NCI-H1092 treated with DMSO at 0.1 percent for 48 hours (cell line): ENCODE results near the gene OR5B12.
"Not testable (repeated sequence)": the region's sequence is repeated elsewhere in the genome, so short reads cannot be mapped to it uniquely, and the experiment has no call there.

Source experiments
- DNase-seq: peaks from one replicate; lab custom pipeline; 2025; lab: John Stamatoyannopoulos, UW

Gene OR5B12

DNA sequence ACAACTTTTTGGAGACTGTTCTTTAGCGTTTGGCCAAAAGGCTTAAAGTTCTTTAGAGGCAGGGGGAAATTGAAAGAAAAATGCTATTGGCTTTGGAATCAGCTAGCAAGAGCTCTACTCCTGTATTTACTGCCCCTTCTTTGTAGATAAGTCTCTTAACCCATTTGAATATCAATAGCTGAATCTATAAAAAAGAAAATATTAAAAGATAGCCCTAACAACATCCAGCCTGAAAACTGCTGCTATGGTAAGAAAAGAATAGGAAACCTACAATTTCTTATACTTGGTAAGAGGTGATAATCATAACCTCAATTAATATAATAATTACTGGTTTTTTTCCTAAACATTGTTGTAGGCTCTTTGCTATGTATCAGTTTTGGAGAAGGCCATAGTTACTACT is at the start of gene OR5B12:
TSS of gene OR5B12 (minus strand) at position 101 of the 400 bp plus-strand sequence. CDS start 2,085 bp downstream, outside the sequence.
- DNase-seq, result no peak

DNA sequence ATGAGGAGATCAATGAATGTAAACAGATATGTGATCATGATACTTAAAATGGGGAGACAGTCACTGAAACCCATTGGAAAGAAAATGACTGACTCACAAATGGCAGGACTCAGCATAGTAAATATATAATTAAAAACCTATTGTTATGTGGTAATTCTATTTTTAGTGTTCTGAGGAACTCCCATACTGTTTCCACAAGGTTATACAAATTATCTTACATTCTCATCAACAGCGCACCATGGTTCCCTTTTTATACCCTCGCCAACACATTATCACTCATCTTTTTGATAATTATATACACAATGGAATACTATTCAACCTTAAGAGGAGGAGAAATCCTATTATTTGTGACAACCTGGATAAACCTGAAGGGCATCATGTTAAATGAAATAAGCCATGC is 48.8 kb upstream of the OR5B12 start:
- DNase-seq, result no peak

DNA sequence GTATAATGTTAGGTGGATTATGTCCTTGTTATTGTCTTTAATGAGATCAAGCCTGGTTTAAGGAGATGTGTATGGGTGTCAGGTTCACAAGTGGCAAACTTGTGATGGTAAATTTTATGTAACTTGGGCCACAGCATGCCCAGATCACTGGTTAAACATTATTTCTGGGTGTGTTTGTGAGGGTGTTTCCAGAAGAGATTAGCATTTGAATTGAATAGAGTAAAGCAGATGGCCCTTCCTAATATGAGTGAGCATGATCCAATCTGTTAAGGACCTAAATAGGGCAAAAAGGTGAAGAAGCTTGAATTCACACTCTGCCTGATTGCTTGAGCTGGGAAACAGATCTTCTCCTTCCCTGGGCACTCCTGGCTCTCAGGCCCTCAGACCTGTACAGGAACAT is 45.1 kb upstream of the OR5B12 start:
- no peak for DNase-seq

DNA sequence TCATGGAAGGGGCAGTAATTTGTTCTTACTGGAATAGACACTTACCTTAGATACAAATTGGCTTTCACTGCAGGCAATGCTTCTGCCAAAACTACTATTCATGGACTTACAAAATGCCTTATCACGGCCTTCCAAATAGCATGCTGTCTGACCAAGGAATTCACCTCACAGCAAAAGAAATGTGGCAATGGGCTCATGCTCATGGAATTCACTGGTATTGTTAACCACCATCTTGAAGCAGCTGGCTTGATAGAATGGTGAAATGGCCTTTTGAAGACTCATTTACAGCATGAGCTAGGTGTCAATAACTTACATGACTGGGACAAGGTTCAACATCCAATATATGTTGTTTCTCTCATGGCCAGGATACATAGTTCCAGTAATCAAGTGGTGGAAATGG is 43.9 kb upstream of the OR5B12 start:
- DNase-seq, result no peak

DNA sequence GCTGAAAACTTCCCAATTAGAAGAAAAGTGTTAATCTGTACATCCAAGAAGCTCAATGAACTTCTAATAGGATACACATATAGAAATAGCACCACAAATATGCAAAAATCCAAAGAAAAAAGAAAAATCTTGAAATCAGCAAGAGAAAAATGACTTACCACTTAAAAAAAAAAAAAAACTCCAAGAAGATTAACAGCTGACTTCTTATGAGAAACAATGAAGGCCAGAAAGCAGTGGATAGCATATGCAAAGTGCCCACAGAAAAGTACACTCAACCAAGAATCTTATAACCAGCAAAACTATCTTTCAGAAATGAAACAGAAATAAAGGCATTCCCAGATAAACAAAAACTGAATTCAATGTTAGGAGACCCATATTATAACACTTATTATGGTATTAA is 29.9 kb upstream of the OR5B12 start:
- no peak for DNase-seq

DNA sequence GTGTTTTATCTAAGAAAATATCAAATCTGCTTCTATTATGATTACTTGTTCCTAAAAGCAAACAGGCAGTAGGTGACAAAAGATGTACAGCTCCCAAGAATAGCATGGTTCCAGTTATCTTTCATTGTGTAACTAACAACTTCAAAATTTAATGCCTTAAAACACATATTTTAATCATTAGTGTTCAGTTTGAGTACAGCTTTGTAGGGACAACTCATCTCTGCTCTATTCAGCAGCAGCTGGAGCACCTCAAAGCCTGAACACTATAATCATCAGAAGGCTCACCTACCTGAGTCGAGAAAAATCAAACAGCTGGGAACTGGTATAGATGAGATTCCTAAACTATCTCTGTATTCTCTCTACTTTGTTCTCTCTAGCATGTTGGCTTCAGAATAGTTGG is 24.3 kb upstream of the OR5B12 start:
- no peak for DNase-seq

DNA sequence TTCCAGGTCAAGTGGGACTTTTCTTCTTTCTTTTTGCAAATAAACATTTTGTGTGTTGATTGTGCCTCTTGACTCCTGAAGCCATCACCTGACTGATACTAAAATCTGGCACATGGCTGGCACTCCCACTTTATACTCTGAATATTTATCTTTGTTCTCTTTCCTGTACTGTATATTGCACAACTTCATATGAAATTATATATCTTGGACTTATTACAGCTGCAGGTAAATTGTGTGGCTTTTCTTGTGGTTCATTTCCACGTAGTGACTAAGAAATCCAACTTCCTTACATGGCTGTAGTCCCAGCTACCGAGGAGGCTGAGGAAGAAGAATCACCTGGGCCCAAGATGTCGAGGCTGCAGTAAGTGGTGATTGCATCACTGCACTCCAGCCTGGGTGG is 23.7 kb upstream of the OR5B12 start:
- no peak for DNase-seq

DNA sequence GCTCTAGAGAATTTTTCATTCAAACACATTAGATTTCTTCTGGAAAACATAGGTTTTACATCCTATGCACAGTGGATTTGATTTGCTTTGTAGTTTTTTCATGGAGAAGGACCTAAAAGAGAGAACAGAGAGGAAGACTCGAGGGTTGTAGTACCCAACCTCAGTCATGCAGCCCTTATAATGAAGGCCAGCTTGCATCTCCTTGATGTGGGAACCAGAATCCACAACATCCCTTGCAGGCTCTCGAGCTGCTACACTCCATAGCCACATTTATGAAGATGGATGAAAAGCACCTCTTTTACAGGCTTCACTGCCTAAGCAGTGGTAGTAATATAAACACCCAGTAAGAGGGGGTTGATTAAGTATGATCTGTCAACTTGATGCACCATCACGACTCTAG is 9.5 kb upstream of the OR5B12 start:
- DNase-seq, result no peak

DNA sequence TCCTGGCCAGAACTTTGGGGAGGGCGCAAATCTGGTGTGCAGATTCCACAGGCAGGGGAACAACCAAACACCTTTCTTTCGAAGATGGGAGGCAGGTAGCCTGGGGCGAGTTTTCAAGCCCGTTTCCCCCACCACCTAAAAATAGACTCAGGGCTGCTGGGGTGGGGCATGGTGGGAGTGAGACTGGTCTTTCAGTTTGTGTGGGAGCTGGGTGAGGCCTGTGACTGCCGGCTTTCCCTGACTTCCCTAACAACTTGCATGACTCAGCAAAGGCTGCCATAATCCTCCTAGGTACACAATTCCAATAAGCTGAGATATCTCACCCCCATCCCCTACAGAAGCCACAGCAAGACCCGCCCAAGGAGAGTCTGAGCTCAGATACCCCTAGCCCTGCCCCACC is 4.3 kb upstream of the OR5B12 start:
- no peak for DNase-seq

DNA sequence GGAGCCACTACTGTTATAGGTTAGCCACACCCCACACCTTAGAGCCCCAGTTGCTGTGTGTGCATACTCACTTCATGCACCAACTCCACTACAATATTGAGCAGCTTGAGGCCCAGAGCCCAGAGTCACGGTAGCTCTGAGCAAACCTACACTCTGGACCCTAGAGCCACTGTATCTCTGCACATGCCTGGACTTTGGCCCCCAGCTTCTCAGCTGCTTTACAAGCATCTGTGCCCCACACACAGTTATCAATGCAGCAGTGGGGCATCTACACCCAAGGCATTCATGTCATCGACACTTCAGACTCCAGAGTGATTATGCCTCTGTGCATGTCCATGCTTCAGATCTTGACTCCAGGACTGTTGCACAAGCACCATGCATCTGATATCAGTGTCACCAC is 2.3 kb upstream of the OR5B12 start:
- DNase-seq, result no peak

DNA sequence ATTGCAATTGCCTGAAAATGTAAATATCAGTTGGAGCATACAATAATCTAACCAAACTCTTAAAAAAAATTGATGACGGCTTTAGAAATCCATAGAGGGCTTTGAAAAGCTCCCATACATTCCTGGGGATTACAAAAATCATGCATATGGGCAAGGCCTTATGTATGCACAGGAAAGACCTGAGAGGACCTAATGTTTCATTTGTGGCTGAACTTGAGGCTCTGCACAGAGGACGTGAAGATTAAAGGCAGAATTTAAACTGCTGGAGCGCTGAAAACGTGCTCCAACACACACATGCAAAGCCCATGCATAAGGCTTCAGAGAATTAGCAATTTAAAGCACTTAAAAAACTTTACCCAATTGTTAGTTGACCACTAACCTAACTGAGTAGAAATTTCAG is 3.5 kb downstream of the OR5B12 start:
- no peak for DNase-seq

DNA sequence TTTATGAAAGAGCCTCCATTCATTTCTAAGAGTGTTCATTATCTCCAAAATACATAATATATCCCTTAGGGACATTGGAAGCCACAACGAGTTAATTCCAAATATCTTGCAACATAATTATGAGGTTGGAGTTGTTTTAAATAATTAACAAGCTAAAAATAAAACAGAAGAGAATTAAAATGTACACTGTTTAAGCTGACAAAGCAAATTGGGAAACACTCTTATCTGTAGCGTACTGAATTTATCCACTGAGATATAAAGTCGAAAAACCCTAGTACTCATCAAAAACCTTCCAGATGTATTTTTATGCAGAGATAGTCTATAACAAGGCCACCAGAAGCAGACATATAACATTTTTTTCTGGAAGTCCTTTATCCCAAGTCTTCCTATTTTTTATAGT is 7.8 kb downstream of the OR5B12 start:
- DNase-seq, result no peak

DNA sequence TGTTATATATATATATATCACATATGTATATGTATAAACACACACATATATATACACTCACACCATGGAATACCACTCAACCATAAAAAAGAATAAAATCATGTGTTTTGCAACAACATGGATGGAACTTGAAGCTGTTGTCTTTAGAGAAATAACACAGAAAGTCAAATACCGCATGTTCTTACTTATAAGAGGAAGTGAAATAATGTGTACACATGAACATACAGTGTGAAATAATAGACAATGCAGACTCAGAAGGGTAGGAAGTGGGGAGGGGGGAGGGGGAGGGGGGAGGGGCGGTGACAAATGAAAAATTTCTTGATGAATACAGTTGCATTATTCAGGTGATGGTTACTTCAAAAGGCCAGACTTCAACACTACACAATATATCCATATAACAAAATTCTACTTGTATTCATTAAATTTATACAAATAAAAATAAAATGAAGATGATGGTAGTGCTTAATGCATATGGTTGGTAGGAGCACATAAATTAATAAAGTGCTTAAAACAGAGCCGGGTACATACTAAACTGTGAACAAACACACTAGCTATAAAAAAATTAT is 8.3 kb downstream of the OR5B12 start:
- DNase-seq, result no peak

DNA sequence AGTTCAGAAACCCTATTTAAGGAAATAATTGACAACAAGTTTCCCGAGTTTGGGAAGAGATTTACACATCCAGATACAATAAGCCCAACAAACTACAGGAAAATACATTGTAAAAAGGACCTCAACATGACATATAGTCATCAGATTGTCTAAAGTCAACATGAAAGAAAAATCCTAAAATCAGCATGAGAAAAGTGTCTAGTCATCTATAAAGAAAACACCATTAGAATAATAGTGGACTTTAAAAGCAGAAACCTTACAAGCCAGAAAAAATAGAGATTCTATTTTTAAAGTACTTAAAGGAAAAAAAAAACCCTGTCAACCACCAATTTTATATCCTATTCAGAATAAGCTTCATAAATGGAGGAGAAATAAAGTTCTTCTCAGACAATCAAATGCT is 12.8 kb downstream of the OR5B12 start:
- no peak for DNase-seq

DNA sequence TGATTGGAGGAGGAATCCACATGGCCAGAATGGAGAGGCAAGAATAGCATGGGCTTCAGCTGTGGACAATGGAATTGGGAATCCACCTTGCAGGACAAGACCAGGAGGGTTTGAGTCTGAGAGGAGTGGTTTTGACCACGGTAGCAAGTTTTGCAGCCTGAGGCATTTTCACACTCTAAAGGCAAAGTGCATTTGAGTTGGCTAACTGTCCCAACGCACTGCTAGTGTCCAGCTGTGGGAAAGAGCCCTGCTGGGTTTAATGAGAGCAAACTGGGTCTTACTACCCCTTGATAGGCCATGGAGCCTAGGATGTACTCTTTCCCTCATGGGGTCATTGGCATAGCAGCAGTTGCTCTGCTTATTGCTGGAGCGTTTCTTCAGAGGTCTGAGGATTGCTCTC is 14.0 kb downstream of the OR5B12 start, which contains the start of gene OR5B2:
TSS of gene OR5B2 (minus strand) at position 101 of the 400 bp plus-strand sequence. CDS start 4,860 bp downstream, outside the sequence.
- no peak for DNase-seq

DNA sequence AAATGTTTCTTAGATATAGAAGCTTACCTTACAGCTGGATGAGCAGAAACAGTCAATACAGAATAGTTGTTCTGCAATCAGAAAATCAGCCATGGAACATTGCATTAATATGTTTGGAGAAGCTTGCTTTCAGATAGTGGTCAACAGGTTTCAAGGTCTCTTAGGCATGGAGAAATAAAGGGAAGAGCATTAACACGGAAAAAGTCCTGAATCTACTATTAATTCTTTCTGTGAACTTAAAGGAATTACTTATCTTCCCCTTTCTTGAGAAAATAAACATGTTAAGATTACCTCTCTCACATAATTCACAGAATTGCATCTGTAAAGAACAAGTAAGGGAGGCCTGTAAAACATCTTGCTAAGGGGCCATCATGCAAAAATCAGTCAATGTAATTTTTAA is 35.3 kb downstream of the OR5B12 start, which contains the start of gene OR5B3:
TSS of gene OR5B3 (minus strand) at position 101 of the 400 bp plus-strand sequence. CDS start 3,465 bp downstream, outside the sequence.
- DNase-seq, result no peak

DNA sequence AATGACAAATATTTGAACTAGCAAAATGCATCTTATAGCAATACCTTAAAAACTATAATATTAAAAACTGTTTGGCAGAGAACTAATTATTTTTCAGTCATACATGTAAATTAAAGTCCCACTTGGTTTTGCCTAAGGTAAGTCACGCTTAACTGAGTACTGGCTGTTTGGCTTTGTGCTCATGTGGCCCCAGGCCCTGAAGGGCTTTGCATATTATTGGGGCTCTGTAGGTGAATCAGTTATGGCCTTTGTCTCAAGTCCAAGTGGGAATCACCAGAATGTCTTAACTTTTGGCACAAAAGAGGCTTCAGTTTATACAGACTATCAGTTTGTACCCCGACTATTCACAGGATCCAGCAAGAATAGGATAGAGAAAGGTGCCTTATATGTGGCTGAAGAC is 42.4 kb downstream of the OR5B12 start:
- not testable (repeated sequence) for DNase-seq

DNA sequence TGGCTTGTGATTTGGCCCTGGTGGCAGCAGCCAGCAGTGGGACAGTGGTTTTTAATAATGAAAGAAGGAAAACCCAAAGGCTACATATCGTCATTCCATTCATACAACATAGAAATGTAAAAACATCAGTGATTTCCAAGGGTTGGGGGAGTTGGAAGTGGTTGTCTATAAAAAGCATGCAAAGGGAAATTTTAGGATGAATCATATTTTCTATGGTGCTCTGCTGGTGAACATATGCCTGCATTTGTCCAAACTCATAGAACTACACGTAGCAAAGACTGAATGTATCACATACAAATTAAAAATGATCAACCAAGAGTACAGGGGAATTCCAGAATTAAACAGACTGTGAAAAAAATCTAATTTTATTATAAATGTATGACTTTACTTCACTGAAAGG is 46.5 kb downstream of the OR5B12 start:
- DNase-seq, result no peak

DNA sequence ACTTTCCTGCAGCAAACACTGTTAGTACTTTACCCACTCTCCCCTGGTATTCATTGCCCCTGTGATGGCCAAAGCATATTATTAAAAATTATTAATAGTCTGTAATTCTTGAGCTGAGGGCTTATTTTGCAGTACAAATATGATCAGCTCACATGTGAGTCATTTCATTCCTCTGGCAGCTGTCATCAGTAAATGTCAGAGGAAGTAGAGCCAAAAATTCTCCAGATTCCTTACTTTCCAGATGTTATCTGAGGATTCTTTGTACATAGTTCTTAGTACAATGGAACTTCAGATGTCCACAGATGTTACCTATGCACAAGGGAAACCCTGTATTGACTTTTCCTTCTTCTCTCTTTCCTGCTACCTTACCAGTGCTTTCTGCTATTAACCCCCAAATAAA is 47.8 kb downstream of the OR5B12 start:
- no peak for DNase-seq

DNA sequence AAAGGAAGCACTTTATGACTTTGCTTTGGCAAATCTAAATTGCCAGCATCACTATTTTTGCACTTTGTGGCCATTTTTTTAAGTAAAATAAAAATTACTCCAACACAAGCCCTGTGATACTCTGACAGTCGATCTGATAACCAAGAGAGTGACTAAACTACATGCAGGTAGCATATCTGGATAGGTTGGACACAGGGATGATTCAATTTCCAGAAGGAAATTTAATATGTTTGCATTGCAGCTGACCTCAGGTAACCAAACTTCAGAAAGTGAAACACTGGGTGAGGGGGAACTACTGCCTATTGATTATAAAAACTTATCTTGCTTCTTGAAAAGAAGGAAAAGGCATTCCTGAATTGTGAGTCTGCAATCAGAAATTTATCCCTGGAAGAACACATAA is 49.3 kb downstream of the OR5B12 start:
- DNase-seq, result no peak

DNA sequence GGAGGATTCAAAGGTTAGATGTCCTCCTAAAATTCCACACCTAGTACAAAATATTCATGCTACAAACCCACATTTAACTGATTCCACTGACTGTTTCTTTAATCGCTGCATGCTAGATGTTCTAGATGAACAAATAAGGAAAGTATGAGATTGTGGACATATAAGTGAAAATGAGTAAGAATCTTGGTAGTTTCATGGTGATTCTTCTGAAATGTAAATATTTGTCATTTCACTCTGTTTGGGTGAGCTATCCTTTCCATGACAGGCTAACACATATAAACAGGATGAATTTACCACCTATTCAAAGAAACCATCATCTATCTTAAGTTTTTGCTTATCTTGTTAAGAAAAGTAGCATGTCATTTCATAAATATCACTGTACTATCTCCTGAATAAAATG is 50.2 kb downstream of the OR5B12 start:
- no peak for DNase-seq

DNA sequence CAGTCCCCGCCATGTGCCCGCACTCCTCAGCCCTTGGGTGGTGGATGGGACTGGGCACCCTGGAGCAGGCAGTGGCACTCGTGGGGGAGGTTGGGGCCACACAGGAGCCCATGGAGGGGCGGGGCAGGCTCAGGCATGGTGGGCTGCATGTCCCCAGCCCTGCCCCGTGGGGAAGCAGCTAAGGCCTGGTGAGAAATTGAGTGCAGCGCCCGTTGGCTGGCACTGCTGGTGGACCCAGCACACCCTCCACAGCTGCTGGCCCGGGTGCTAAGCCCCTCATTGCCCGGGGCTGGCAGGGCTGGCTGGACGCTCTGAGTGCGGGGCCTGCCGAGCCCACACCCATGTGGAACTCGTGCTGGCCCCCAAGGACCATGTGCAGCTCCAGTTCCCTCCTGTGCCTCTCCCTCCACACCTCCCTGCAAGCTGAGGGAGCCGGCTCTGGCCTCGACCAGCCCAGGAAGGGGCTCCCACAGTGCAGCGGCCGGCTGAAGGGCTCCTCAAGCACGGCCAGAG is 51.4 kb downstream of the OR5B12 start:
- DNase-seq, result no peak
